Embryonic facial prominence (tissue), 1 donor: ENCODE data around the gene COLEC12.
"Not testable (repeated sequence)": the region's sequence is repeated elsewhere in the genome, so short reads cannot be mapped to it uniquely, and the experiment has no call there.

Experiments
- DNase-seq: peaks from one replicate; pipeline ENCODE4 v3.0.0-alpha.2; 2016; ENCODE audit errors: extremely low spot score

COLEC12 gene

DNA sequence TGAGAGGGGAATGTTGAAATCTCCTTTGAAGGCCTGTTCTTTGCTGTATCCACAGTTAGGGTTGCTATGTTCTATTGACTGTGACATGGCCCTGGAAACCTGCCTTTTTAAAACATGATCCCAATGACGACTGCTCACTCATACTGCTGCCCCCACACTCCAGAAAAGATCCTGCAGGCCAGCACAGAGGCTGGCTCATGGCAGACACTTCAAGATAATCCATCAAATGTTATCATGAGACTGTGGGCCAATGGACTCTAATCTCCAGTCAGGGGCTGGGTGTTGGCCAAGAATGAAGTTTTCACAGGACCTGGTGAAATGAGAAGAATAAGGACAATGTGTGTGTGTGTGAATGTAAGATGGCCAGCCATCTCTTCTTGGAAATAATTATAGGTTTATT lies 173.7 kb downstream of the COLEC12 start:
- no peak for DNase-seq

DNA sequence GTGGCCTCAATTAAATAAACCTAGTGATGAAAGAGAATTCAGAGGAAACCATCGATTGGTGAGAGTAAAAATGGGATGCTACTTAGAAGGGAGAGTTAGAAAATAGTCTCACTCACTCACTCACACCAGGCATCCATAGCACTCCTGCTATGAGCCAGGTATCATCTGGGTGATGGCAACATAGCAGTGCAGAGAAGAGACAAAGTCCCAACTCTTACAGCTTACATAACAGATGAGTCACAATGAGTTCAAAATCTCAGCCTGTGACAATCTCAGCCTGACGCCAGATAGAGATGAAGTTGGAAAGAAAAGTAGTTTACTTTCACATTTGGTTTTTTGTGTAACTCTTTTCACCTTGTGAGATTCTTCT lies 177.3 kb downstream of the COLEC12 start:
- DNase-seq = no peak

DNA sequence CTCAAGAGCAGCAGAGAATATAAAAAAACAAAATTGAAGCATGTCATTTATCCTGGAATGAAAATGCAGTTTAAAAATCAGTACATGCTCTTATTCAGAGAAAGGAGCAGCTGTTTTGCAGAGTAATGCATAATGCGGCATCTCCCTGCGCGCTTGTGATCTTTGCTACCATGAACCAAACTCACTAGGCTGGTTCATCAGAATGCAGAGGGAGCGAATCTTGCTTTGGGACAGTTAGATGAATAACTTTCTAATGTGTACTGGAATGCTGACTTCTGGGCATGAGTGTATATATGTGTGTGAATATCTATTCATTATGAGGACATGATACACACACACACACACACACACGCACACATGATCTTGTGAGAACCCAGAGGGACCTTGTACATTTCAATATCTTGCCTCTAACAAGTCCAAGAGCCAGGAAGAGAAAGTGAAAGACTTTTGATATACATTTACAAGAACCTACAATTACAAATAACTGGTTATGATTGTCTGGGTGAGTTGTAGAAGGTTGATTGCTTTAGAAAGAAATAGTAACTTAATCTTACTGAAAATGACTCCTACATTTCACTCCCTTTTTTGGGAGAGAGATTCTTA lies 178.5 kb downstream of the COLEC12 start:
- DNase-seq = no peak

DNA sequence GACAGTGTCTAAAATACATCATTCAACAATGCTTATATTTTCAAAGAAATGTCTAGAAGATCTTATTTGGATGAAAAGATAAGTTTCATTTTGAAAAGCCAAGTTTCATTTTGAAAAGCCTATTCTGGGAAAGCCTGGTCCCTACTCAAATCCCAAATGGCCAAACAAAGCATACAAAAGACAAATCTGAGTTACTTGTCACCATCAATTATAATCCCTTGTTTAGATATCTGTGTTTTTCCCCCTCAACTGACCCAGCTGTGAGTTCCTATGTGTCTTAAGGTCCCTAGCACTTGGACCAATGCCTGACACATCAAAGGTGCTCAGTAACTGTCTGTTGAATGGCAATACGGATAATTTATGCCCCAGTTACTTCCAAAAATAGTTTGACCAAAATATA lies 180.3 kb downstream of the COLEC12 start:
- no peak for DNase-seq

- DNase-seq = no peak
Observed at GRCh38 chr18:319720-320119, 180.8 kb downstream of the COLEC12 start.

GRCh38 chr18:318791-319291 lies 181.7 kb downstream of the COLEC12 start:
- no peak for DNase-seq

DNA sequence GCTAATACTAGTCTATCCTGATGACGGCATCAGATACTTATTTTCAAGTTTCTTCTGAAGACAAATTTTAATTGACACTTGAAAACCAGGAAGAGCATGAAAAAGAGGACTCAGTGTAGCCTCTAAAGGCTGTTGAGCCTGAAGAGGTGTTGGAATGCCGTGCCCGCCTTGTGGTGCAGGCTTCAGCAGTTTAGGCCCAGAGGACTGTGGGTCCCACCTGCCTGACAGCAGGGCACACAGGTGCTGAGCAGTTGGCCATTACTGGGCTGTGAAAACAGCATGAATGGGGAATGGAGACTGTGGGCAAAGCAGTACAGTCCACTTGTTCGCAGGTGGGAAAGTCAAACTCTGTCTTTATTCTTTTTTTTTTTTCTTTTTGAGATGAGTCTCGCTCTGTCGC lies 182.9 kb downstream of the COLEC12 start:
- no peak for DNase-seq

- no peak for DNase-seq
Observed at GRCh38 chr18:316393-316792, 184.1 kb downstream of the COLEC12 start.

GRCh38 chr18:313931-314330 lies 186.6 kb downstream of the COLEC12 start:
- no peak for DNase-seq

DNA sequence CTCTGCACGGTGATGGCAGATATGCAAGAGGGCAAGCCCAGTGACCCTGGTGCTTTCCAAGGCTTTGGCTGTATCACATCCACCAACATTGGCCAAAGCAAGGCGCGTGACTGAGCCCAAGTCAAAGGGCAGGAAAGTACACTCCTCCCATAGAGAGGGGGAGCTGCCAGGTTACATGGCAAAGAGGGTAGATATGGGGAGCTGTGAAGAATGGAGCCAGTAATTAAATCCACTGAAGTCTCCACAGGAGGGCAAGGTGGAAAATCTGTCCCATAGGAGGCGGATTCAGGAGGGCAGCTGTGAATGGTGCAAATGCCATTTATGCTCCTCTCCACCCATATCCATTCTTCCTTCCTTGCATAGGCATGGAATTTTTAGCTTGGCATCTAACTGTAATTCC lies 188.1 kb downstream of the COLEC12 start:
- DNase-seq = no peak

DNA sequence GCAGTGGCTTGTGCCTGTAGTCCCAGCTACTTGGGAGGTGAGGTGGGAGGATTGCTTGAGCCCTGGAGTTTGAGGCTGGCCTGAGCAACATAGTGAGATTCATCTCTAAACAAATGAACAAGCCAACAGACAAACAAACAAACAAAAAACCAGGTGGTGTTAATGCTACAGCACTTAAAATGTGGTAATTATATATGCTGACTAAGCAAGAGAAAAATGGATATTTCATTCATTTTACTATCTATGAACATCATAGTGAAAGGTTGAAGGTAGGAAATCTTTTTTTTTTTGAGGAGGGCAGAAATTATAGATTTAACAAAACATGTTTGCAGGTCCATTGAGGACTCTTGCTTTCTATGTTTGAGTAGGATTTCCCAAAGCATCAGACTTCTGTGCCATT lies 190.5 kb downstream of the COLEC12 start:
- no peak for DNase-seq

DNA sequence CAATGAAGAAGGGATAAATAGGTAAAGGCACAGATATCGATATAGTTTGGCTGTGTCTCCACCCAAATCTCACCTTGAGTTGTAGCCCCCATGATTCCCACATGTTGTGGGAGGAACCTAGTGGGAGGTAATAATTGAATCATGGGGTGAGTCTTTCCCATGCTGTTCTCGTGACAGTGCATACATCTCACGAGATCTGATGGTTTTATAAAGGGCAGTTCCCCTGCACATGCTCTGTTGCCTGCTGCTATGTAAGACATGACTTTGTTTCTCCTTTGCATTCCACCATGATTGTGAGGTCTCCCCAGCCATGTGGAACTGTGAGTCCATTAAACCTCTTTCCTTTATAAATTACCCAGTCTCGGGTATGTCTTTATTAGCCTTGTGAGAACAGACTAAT lies 192.4 kb downstream of the COLEC12 start:
- DNase-seq = not testable (repeated sequence)

DNA sequence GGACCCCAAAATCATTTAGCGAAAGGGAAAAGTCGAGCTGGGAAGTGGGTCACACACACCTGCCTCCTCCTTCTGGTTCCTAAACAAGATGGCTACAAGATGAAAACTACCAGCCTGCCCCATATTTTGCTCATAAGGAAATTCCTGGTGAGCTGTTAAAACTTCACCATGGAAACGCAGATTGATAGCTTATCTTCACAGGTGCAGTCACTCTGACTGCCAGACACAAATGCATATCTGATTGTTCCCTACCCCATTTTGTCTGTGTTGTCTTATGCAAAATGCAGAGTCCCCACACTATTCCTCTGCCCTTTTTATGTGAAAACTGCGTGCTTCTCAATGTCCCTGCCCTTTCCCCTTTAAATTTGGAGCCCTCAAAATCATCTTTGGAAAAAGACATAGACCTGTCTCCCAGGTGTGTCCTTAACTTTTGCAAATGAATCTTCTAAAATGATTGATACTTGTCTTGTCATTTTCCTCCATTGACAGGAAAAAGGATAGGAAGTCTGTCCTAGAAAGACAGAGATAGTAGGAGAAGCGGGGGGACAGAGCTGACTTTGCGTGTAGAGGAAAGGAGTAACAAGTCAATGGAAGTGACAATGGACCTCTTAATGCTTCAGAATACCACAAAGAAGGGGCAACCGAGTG lies 193.8 kb downstream of the COLEC12 start:
- no peak for DNase-seq

DNA sequence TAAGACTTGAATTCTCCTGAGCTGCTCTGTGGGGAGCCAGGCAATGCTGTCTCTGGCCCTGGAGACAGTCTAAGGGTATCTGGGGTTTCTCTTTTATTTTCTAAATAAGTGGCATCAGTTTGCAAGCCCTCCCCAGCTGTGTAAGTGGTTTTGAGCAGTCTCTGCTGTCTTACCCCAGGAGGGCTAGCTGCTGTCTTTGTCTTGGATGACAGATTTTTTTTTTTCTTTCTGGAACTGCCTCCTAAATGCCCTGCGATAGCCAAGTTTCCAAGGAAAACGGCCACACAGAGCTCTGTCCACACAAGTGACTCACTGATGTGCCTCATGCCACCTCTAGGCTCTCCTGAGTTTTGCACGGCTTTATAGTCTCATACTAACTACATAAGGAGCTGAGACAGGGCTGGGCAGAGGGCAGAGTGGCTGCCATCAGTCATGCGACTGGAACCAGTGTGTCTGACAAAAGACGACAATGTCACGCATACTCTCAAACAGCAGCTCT lies 195.4 kb downstream of the COLEC12 start:
- DNase-seq = no peak

GRCh38 chr18:303607-304006 lies 196.9 kb downstream of the COLEC12 start:
- no peak for DNase-seq

DNA sequence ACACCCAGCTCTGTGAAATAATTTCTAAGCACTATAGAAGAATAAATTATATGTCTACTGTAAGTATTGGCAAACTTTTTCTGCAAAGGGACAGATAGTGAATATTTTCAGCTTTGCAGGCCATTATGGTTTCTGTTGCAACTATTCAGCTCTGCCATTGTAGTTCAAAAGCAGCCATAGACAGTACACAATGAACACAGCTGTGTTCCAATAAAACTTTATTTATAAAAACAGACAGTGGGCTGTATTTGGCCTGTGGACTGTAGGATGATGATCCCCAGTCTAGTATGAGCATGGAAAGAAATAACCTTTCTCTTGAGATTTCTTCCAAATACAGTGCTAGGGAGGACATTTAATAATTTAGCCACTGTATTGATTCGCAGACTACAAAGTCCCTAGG lies 197.5 kb downstream of the COLEC12 start:
- no peak for DNase-seq

DNA sequence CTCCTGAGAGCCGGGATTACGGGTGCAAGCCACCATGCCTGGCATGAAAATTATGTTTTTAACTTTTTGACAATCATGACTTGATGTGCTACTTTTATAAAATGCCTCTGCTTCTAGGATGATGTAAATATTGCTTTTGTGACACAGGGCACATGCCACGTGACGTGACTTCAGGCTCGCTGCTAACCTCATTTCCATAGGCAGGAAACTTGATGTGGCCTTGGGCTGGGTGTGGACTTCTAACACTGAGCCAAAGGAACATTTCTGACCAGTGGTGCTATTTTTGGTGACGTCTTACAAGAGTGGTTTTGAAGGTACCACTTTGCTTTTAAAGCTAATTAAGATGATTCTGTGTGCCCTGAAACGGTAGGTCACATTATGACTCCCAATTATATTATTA lies 198.4 kb downstream of the COLEC12 start:
- DNase-seq = no peak

GRCh38 chr18:297936-298335 lies 202.6 kb downstream of the COLEC12 start:
- DNase-seq = no peak

- no peak for DNase-seq
Observed at GRCh38 chr18:295756-296490, 204.6 kb downstream of the COLEC12 start.

DNA sequence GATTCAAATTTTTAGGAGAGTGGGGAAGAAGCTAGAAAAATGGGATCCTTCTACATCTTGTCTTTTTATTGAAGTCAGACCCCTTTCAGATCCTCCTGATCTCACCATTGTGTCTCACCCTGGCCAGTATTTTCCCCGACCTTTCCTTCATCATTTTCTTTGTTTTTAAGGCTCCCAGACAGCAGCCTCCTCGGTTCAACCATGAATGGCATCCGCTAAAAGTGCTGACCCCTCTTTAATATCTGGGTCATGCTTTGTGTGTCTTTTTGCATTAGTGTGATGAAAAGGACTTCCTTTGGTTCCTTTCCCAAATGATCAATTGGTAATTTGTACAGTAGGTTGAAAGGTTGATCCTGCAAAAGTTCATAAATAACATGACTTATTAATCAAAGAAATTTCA lies 205.9 kb downstream of the COLEC12 start:
- no peak for DNase-seq

GRCh38 chr18:293536-293935 lies 207.0 kb downstream of the COLEC12 start:
- peak; percentile 32 for DNase-seq

DNA sequence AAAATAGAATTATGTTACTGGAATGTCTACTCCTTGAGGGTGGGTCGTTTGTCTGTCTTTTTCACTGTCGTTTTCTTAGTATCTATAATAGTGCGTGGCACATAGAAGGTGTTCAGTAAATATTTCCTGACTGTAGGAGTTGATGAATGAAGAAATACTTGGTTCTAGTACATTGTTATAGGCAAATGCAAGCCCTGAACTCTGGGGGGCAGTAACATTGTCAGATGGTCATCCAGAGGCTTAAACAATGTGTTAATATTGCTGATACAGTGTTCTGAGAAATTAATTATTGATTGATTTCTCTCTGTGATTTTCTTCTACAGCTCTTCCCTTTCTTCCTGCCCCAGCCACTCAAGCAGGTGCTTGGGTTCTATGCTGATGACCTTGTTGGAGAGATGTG lies 208.2 kb downstream of the COLEC12 start:
- DNase-seq = no peak

DNA sequence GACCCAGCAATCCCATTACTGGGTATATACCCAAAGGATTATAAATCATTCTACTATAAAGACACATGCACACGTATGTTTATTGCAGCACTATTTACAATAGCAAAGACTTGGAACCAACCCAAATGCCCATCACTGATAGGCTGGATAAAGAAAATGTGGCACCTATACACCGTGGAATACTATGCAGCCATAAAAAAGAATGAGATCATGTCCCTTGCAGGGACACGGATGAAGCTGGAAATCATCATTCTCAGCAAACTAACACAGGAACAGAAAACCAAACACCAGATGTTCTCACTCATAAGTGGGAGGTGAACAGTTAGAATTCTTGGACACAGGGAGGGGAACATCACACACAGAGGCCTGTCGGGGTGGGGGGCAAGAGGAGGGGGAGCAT lies 210.5 kb downstream of the COLEC12 start:
- DNase-seq = not testable (repeated sequence)
